Caco-2 (cell line): Measurements from ENCODE around the gene COX7A2L. TPM values are rescaled to one million over a fixed set of nuclear protein-coding genes. Genes with fewer than 3 reads are reported as not detected.

ENCODE experiments used
- BruUV-seq: library from RNA; stranded (reverse); fragments of 400-500 nt; replicated peaks from 2 replicates; lab custom pipeline; 2021; lab: Mats Ljungman, UMichigan
- CTCF ChIA-PET: fragments of 300-600 bp; sonication (Branson Sonifier 250); formaldehyde crosslinking; loops from one replicate; lab custom pipeline; 2022; ENCODE audit warnings: antibody characterized with exemption; lab: Charles Lee
- POLR2A ChIA-PET: fragments of 300-600 bp; sonication (Branson Sonifier 250); formaldehyde crosslinking; loops from one replicate; lab custom pipeline; 2022; ENCODE audit warnings: antibody characterized with exemption; lab: Charles Lee
- DNase-seq, 2 experiments: peaks; one replicate each; pipeline versions ENCODE4 v3.0.0 to v3.0.0-alpha.2; 2020 to 2022
- H3K27me3 ChIP-seq: replicated peaks from 2 replicates; pipeline ENCODE4 v1.6.0; 2011; ENCODE audit warnings: low read length; ENCODE audit not compliant: control insufficient read depth, insufficient read depth
- H3K36me3 ChIP-seq: 2 replicates; pipeline ENCODE4 v1.5.1; 2011; ENCODE audit warnings: low read length; ENCODE audit not compliant: control insufficient read depth, insufficient read depth
- H3K4me1 ChIP-seq: fragments of 250-450 bp; sonication (Bioruptor Pico); 2 replicates; pipeline ENCODE4 v1.5.1; 2020; ENCODE audit warnings: mild to moderate bottlenecking
- H3K4me3 ChIP-seq: 2 replicates; pipeline ENCODE4 v1.5.1; 2011; ENCODE audit warnings: low read depth, mild to moderate bottlenecking, control low read depth, low read length
- H3K9me3 ChIP-seq: fragments of 250-450 bp; sonication (Bioruptor Pico); 2 replicates; pipeline ENCODE4 v1.5.1; 2020; ENCODE audit warnings: mild to moderate bottlenecking, moderate library complexity
- H3K27ac Mint-ChIP-seq: one replicate; pipeline ENCODE4 v1.8.0; 2022; ENCODE audit warnings: mixed read lengths; ENCODE audit not compliant: unreplicated experiment
- H3K27me3 Mint-ChIP-seq: one replicate; pipeline ENCODE4 v1.8.0; 2022; ENCODE audit warnings: mixed read lengths; ENCODE audit not compliant: insufficient read depth, unreplicated experiment
- H3K36me3 Mint-ChIP-seq: one replicate; pipeline ENCODE4 v1.8.0; 2022; ENCODE audit warnings: mild to moderate bottlenecking, mixed read lengths; ENCODE audit not compliant: insufficient read depth, unreplicated experiment
- H3K4me1 Mint-ChIP-seq: one replicate; pipeline ENCODE4 v1.8.0; 2022; ENCODE audit warnings: low read depth, mixed read lengths; ENCODE audit not compliant: unreplicated experiment
- H3K4me3 Mint-ChIP-seq: one replicate; pipeline ENCODE4 v1.8.0; 2022; ENCODE audit warnings: mild to moderate bottlenecking, moderate library complexity, mixed read lengths; ENCODE audit not compliant: unreplicated experiment
- H3K9me3 Mint-ChIP-seq: one replicate; pipeline ENCODE4 v1.8.0; 2022; ENCODE audit warnings: mixed read lengths; ENCODE audit not compliant: unreplicated experiment
- CTCF ChIP-seq, 2 experiments: fragments of 200-600 bp in 1 of 2; IDR thresholded peaks; 1 replicate in 1 of 2; 2 replicates in 1 of 2; pipeline versions ENCODE4 v1.5.1 to v1.8.0; 2011 to 2022; ENCODE audit warnings: antibody characterized with exemption in 1 of 2, control low read depth in 1 of 2, inconsistent platforms in 1 of 2, low read depth in 1 of 2, low read length in 1 of 2, mild to moderate bottlenecking in 1 of 2, moderate library complexity in 1 of 2; ENCODE audit not compliant: insufficient read depth in 1 of 2, severe bottlenecking in 1 of 2, unreplicated experiment in 1 of 2
- intact Hi-C: fragments of 100-400 bp; cut with micrococcal nuclease; formaldehyde crosslinking; loops from one replicate; pipeline ENCODE4 v1.10.0; 2022; ENCODE audit not compliant: unreplicated experiment
- total RNA-seq: library from RNA; stranded (reverse); gene quantifications from 2 replicates; pipeline ENCODE4 v1.2.3, GENCODE V29; 2022

Gene COX7A2L
- total RNA-seq, 1 experiment from 2014 or later: 125 TPM

GRCh38 chr2:42328148-42328833 lies 32.7 kb downstream of the COX7A2L start:
- no peak overlapping the region for H3K27ac Mint-ChIP-seq

GRCh38 chr2:42327125-42327524 lies 33.9 kb downstream of the COX7A2L start:
- H3K4me1 Mint-ChIP-seq: no peaks in the 10 kb centered on the region
- no TSS peak for BruUV-seq
- Histone ChIP-seq H3K9me3 (no peaks in the 10 kb centered on the region), H3K4me1 (no peaks in the 10 kb centered on the region), H3K36me3 (peaks cover 3% of the 10 kb centered on the region), H3K4me3 (no peak overlapping the region), H3K27me3 (no peaks in the 10 kb centered on the region)
- ChIA-PET POLR2A (no interaction called here), CTCF (no interaction called here)
- H3K27ac Mint-ChIP-seq: no peak overlapping the region
- TF ChIP-seq CTCF (IDR thresholded peaks at IDR 0.05; ENCODE audit: insufficient read depth in 1 of 2, low read depth in 1 of 2, low read length in 1 of 2, severe bottlenecking in 1 of 2, unreplicated experiment in 1 of 2): no peak
- no peaks in the 10 kb centered on the region for H3K9me3 Mint-ChIP-seq
- H3K27me3 Mint-ChIP-seq: no peaks in the 10 kb centered on the region
- no peak overlapping the region for H3K4me3 Mint-ChIP-seq
- intact Hi-C loops: loop anchor here (5.0 kb wide), 1 partner anchor 130 kb away; no protein-coding TSS in a partner anchor
- H3K36me3 Mint-ChIP-seq: peaks cover 92% of the 10 kb centered on the region
- no peak for DNase-seq

More at GRCh38 chr2:42328148-42328833, 32.7 kb downstream of the COX7A2L start:
- DNase-seq: no peak
- no peaks in the 10 kb centered on the region for H3K27me3 ChIP-seq
- ChIA-PET CTCF (interaction anchor here (0.5 to 1.6 kb wide), 12 partner anchors 11 to 475 kb away, joined by 3 to 7 read pairs (median 3); no protein-coding TSS in a partner anchor), POLR2A (no interaction called here)
- H3K4me1 ChIP-seq: no peaks in the 10 kb centered on the region
- Mint-ChIP-seq H3K4me3 (no peak overlapping the region), H3K4me1 (no peaks in the 10 kb centered on the region), H3K27me3 (no peaks in the 10 kb centered on the region), H3K36me3 (peaks cover 92% of the 10 kb centered on the region), H3K9me3 (no peaks in the 10 kb centered on the region)
- H3K36me3 ChIP-seq: peaks cover 3% of the 10 kb centered on the region
- H3K4me3 ChIP-seq: no peak overlapping the region
- intact Hi-C loops: loop anchor here (1.0 to 5.0 kb wide), 4 partner anchors 33 to 474 kb away; partner anchors contain the start of gene COX7A2L
- H3K9me3 ChIP-seq: no peaks in the 10 kb centered on the region
- no TSS peak for BruUV-seq
- TF ChIP-seq CTCF (IDR thresholded peaks at IDR 0.05; ENCODE audit: insufficient read depth in 1 of 2, low read depth in 1 of 2, low read length in 1 of 2, severe bottlenecking in 1 of 2, unreplicated experiment in 1 of 2): peak in 1 of 2 experiments; percentile 21

GRCh38 chr2:42325609-42326008 lies 35.4 kb downstream of the COX7A2L start:
- Histone ChIP-seq H3K36me3 (peaks cover 3% of the 10 kb centered on the region), H3K27me3 (no peaks in the 10 kb centered on the region), H3K4me3 (no peak overlapping the region), H3K4me1 (no peaks in the 10 kb centered on the region), H3K9me3 (no peaks in the 10 kb centered on the region)
- BruUV-seq: no TSS peak
- no peak for TF ChIP-seq CTCF (IDR thresholded peaks at IDR 0.05; ENCODE audit: insufficient read depth in 1 of 2, low read depth in 1 of 2, low read length in 1 of 2, severe bottlenecking in 1 of 2, unreplicated experiment in 1 of 2)
- Mint-ChIP-seq H3K4me1 (no peaks in the 10 kb centered on the region), H3K27ac (no peak overlapping the region), H3K4me3 (no peak overlapping the region), H3K36me3 (peaks cover 90% of the 10 kb centered on the region), H3K27me3 (no peaks in the 10 kb centered on the region), H3K9me3 (no peaks in the 10 kb centered on the region)
- intact Hi-C loops: loop anchor here (5.0 kb wide), 1 partner anchor 128 kb away; no protein-coding TSS in a partner anchor
- ChIA-PET POLR2A (no interaction called here), CTCF (no interaction called here)
- DNase-seq: no peak
